Loucy (cell line): ENCODE measurements around the gene SCAP.
A peak's percentile ranks its signal among the peaks of the same experiment; 100 is the strongest.

Experiments
- H2AFZ ChIP-seq: fragments of 200-600 bp; sonication (generic); 2 replicates; pipeline ENCODE4 v1.6.0; 2016; ENCODE audit warnings: antibody characterized with exemption, mild to moderate bottlenecking, low read length, moderate library complexity
- H3F3A ChIP-seq: fragments of 200-600 bp; 2 replicates; pipeline ENCODE4 v1.6.0; 2016; ENCODE audit warnings: antibody characterized with exemption, low read depth, mild to moderate bottlenecking
- H3K27me3 ChIP-seq: fragments of 200-600 bp; sonication (generic); 2 replicates; pipeline ENCODE4 v1.6.1; 2014; ENCODE audit warnings: low read length, mild to moderate bottlenecking; ENCODE audit not compliant: insufficient read depth, poor library complexity, severe bottlenecking
- H3K36me3 ChIP-seq: fragments of 200-600 bp; sonication (generic); 2 replicates; pipeline ENCODE4 v1.6.1; 2016; ENCODE audit warnings: low read length; ENCODE audit not compliant: insufficient read depth
- H3K4me1 ChIP-seq: fragments of 200-600 bp; sonication (generic); 2 replicates; pipeline ENCODE4 v1.5.1; 2014; ENCODE audit warnings: low read length, mild to moderate bottlenecking; ENCODE audit not compliant: insufficient read depth, poor library complexity, severe bottlenecking
- H3K4me2 ChIP-seq: fragments of 200-600 bp; sonication (generic); 2 replicates; pipeline ENCODE4 v1.6.0; 2014; ENCODE audit warnings: antibody characterized with exemption, low read length, low read depth, mild to moderate bottlenecking; ENCODE audit not compliant: poor library complexity, severe bottlenecking
- H3K4me3 ChIP-seq: fragments of 200-600 bp; sonication (generic); 2 replicates; pipeline ENCODE4 v1.5.1; 2014; ENCODE audit warnings: low read length, mild to moderate bottlenecking, mixed read lengths; ENCODE audit not compliant: poor library complexity, severe bottlenecking
- H3K79me2 ChIP-seq: fragments of 200-600 bp; sonication (generic); 2 replicates; pipeline ENCODE4 v1.6.1; 2014; ENCODE audit warnings: low read length; ENCODE audit not compliant: insufficient read depth
- H3K9ac ChIP-seq: fragments of 200-600 bp; sonication (generic); 2 replicates; pipeline ENCODE4 v1.6.0; 2014; ENCODE audit warnings: mild to moderate bottlenecking, low read depth, low read length, moderate library complexity; ENCODE audit not compliant: poor library complexity, severe bottlenecking
- H3K9me2 ChIP-seq: fragments of 200-600 bp; sonication (generic); replicated peaks from 2 replicates; pipeline ENCODE4 v1.6.1; 2016; ENCODE audit warnings: low read depth, low read length, mixed read lengths
- H3K9me3 ChIP-seq: fragments of 200-600 bp; sonication (generic); 2 replicates; pipeline ENCODE4 v1.6.1; 2014; ENCODE audit warnings: mild to moderate bottlenecking, antibody characterized with exemption, low read length, low read depth; ENCODE audit not compliant: insufficient read depth
- H4K20me1 ChIP-seq: fragments of 200-600 bp; sonication (generic); 2 replicates; pipeline ENCODE4 v1.6.0; 2014; ENCODE audit warnings: antibody characterized with exemption, low read length, mild to moderate bottlenecking; ENCODE audit not compliant: insufficient read depth, poor library complexity, severe bottlenecking
- CTCF ChIP-seq: fragments of 200-600 bp; sonication (generic); conservative IDR thresholded peaks from 2 replicates; pipeline ENCODE4 v1.5.1; 2014; ENCODE audit warnings: mild to moderate bottlenecking, antibody characterized with exemption, low read length
- EZH2phosphoT487 ChIP-seq: fragments of 200-600 bp; IDR thresholded peaks from 2 replicates; pipeline ENCODE4 v1.6.1; 2018; ENCODE audit warnings: antibody characterized with exemption, mild to moderate bottlenecking, moderate library complexity, borderline replicate concordance

Gene SCAP

DNA sequence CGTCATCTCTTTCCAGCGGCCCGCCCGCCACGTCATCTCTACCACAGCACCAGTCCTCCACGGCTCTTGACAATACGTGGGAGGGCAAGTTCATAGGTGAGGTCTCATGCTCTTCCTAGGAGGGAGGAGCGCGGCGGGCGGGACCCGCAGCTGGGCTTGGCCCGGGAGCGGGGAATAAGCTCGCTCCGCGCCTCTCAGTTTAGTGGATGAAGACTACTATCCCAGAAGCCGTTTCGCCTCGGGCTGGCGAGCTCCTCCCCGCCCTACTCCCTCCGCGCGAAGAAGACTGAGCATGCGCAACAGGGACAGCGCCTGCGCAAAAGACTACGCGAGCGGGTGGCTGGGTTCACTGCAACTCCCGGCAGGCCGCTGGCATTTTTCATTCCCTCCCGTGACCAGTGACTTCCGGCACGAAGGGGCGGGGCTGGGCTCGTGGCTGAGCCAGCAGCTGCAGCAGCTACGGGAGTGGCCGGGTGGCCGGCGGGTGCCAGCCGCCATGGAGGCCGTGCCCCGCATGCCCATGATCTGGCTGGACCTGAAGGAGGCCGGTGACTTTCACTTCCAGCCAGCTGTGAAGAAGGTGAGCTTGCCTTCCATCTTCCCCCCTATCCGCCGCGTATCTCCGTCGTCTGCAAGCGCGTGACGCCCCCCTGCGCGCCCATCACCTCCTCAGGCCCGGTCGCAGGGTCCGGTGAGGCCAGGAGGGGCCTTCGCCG, 95.0 kb downstream of the SCAP start, which contains the start of gene PTPN23:
TSS of gene PTPN23 (plus strand) at position 421 of the 716 bp plus-strand sequence. CDS start at position 497, 76 bp downstream.
- peaks cover 64% of the 10 kb centered on the region for H3K79me2 ChIP-seq
- no peaks in the 10 kb centered on the region for H3K27me3 ChIP-seq
- H3K4me2 ChIP-seq: peak within 1 kb of the TSS; percentile 98
- peak within 1 kb of the TSS; percentile 84 for H3K4me3 ChIP-seq
- no peaks in the 10 kb centered on the region for H3F3A ChIP-seq
- TF ChIP-seq CTCF: no peak
- TF ChIP-seq EZH2phosphoT487: no peak
- no peaks in the 10 kb centered on the region for H3K36me3 ChIP-seq
- no peaks in the 10 kb centered on the region for H3K9me2 ChIP-seq
- peak within 1 kb of the TSS; percentile 81 for H2AFZ ChIP-seq
- H3K4me1 ChIP-seq: peaks cover 37% of the 10 kb centered on the region
- H3K9me3 ChIP-seq: no peaks in the 10 kb centered on the region
- H4K20me1 ChIP-seq: peaks cover 30% of the 10 kb centered on the region
- peak within 1 kb of the TSS; percentile 87 for H3K9ac ChIP-seq

- Histone ChIP-seq H3K4me3 (peak overlapping the region; percentile 84), H3F3A (no peaks in the 10 kb centered on the region), H3K9me2 (no peaks in the 10 kb centered on the region), H3K9me3 (no peaks in the 10 kb centered on the region), H3K4me2 (peak overlapping the region; percentile 83), H3K9ac (peak overlapping the region; percentile 87), H3K36me3 (no peaks in the 10 kb centered on the region), H2AFZ (peak overlapping the region; percentile 68), H3K79me2 (peaks cover 57% of the 10 kb centered on the region), H4K20me1 (peaks cover 29% of the 10 kb centered on the region), H3K27me3 (no peaks in the 10 kb centered on the region), H3K4me1 (peaks cover 37% of the 10 kb centered on the region)
- TF ChIP-seq EZH2phosphoT487: no peak
Measured at GRCh38 chr3:47380026-47380600, 95.6 kb downstream of the SCAP start.

- Histone ChIP-seq H3K4me3 (peak overlapping the region; percentile 84), H2AFZ (no peak overlapping the region), H3K9ac (peak overlapping the region; percentile 87), H4K20me1 (peaks cover 27% of the 10 kb centered on the region), H3K4me1 (peaks cover 37% of the 10 kb centered on the region), H3K36me3 (no peaks in the 10 kb centered on the region), H3K4me2 (peak overlapping the region; percentile 83), H3K79me2 (peaks cover 51% of the 10 kb centered on the region), H3K27me3 (no peaks in the 10 kb centered on the region), H3K9me2 (no peaks in the 10 kb centered on the region), H3K9me3 (no peaks in the 10 kb centered on the region), H3F3A (no peaks in the 10 kb centered on the region)
- TF ChIP-seq CTCF: no peak
- TF ChIP-seq EZH2phosphoT487: no peak
Measured at GRCh38 chr3:47379411-47379899, 96.3 kb downstream of the SCAP start.
